ENCODE results near the gene IFTAP. TPM values are rescaled to one million over a fixed set of nuclear protein-coding genes. Genes with fewer than 3 reads are reported as not detected.

IFTAP gene
- total RNA-seq, 1 donor from 2014 or later = 19.7 TPM

DNA sequence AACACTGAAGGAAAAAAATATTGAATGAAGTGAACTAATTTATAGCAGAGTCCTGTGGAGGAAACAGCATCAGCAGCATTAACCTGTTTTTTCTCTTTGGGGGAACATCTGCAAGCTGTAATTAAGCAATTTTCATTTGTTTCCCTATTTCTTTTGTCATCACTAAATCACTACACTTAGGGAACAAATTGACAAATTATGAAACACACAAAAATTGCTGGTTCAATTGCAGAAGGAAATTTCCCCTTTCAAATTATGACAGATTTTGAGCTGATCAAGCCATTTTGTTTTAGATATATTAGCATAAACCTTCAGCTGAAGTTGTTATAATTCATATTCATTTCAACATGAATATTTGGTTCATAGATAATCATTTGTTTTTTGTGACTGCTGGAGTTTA lies 25.9 kb downstream of the IFTAP start:
- DNase-seq (ENCODE audit: low read depth) = no peak
- no peak for TF ChIP-seq CTCF (conservative IDR thresholded peaks at IDR 0.05; ENCODE audit: low read depth, low read length)
- H3K4me3 ChIP-seq (ENCODE audit: low read depth, low read length) = no peak overlapping the region

GRCh38 chr11:36622431-36623136 lies 28.3 kb downstream of the IFTAP start:
- H3K4me3 ChIP-seq (ENCODE audit: low read depth, low read length) = no peak overlapping the region
- no peak for DNase-seq (ENCODE audit: low read depth)
- TF ChIP-seq CTCF (conservative IDR thresholded peaks at IDR 0.05; ENCODE audit: low read depth, low read length) = peak; percentile 63

DNA sequence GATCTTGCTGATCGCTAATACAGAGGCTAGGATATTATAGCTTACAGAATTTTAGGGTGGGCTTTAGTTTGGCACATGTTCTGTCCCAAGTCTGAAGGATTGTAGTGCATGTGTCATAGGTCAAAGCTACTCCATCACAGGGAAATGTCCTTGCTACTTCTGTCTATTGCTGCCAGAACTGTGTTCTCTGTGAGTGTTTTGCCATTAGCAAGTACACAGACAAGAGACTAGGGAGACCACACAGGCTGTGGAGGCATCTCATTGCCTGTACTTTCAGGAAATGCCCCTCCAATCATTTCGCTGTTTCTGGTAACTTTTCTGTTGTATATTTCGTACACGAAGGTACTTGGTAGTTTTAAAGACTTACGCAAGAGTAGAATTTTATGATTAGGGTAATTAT lies 29.2 kb downstream of the IFTAP start:
- no peak for DNase-seq (ENCODE audit: low read depth)
- no peak overlapping the region for H3K4me3 ChIP-seq (ENCODE audit: low read depth, low read length)
- TF ChIP-seq CTCF (conservative IDR thresholded peaks at IDR 0.05; ENCODE audit: low read depth, low read length) = no peak

- TF ChIP-seq CTCF (conservative IDR thresholded peaks at IDR 0.05; ENCODE audit: low read depth, low read length) = no peak
- no peak overlapping the region for H3K4me3 ChIP-seq (ENCODE audit: low read depth, low read length)
- no peak for DNase-seq (ENCODE audit: low read depth)
Measured at GRCh38 chr11:36627006-36627405, 32.7 kb downstream of the IFTAP start.

DNA sequence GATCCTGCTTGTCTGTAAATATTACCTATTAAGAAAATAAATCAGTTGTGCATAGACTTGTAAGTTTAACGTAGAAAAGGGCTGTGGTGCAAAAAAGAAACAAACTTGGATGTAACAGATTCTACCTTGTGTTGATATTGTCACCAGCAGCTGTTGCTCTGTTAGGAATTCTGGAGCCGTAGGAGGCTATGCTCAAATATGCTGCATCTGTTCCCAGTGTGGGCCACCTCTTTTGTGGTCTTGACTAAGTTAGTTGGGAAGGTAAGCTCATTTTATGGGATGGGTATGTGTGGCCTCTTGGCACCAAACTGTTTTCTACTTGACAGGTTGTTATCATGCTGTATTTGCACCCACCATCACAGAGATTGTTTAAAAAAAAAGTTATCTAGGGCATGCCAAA lies 33.2 kb downstream of the IFTAP start:
- H3K4me3 ChIP-seq (ENCODE audit: low read depth, low read length) = no peak overlapping the region
- no peak for TF ChIP-seq CTCF (conservative IDR thresholded peaks at IDR 0.05; ENCODE audit: low read depth, low read length)
- no peak for DNase-seq (ENCODE audit: low read depth)

DNA sequence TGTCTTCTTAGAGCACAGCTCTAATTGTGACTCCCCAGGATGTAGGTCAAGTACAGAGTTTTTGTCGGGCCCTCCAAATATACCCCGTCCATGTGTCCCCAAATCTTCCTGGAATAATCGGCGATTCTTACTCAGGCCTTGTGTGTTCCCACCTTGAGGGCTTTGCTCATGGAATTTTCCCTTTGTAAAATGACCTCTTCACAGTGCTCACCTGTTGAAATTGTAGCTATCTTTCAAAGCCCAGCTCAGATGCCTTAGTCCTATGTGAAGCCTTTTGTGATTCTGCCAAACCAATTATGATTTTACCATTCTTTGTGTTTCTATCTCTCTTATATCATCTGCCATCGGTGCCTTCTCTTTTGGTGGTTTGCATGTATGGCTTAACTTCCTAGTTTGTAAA lies 33.8 kb downstream of the IFTAP start:
- no peak overlapping the region for H3K4me3 ChIP-seq (ENCODE audit: low read depth, low read length)
- no peak for TF ChIP-seq CTCF (conservative IDR thresholded peaks at IDR 0.05; ENCODE audit: low read depth, low read length)
- DNase-seq (ENCODE audit: low read depth) = no peak

- H3K4me3 ChIP-seq (ENCODE audit: low read depth, low read length) = no peak overlapping the region
- no peak for DNase-seq (ENCODE audit: low read depth)
- no peak for TF ChIP-seq CTCF (conservative IDR thresholded peaks at IDR 0.05; ENCODE audit: low read depth, low read length)
Measured at GRCh38 chr11:36628765-36629244, 34.5 kb downstream of the IFTAP start.
